ENCODE data around the gene CXCL17.
"Not testable (repeated sequence)": the region's sequence is repeated elsewhere in the genome, so short reads cannot be mapped to it uniquely, and the experiment has no call there.

Gene CXCL17

GRCh38 chr19:42461700-42462324 lies 19.1 kb upstream of the CXCL17 start:
- no peak for DNase-seq (ENCODE audit: extremely low read depth, low read depth)
- no peak for TF ChIP-seq CTCF (IDR thresholded peaks at IDR 0.05; ENCODE audit: low read depth, low read length)

- not testable (repeated sequence) for DNase-seq (ENCODE audit: extremely low read depth, low read depth)
These were observed 18.5 kb upstream of the CXCL17 start for GRCh38 chr19:42461231-42461630.

- no peak for DNase-seq (ENCODE audit: extremely low read depth, low read depth)
- TF ChIP-seq CTCF (IDR thresholded peaks at IDR 0.05; ENCODE audit: low read depth, low read length), result no peak
These were observed 17.2 kb upstream of the CXCL17 start for GRCh38 chr19:42459926-42460325.

GRCh38 chr19:42455621-42456081 lies 12.9 kb upstream of the CXCL17 start:
- DNase-seq (ENCODE audit: extremely low read depth, low read depth), result no peak
- TF ChIP-seq CTCF (IDR thresholded peaks at IDR 0.05; ENCODE audit: low read depth, low read length), result no peak

- DNase-seq (ENCODE audit: extremely low read depth, low read depth), result no peak
- no peak for TF ChIP-seq CTCF (IDR thresholded peaks at IDR 0.05; ENCODE audit: low read depth, low read length)
These were observed 12.3 kb upstream of the CXCL17 start for GRCh38 chr19:42455086-42455485.

- no peak for DNase-seq (ENCODE audit: extremely low read depth, low read depth)
- no peak for TF ChIP-seq CTCF (IDR thresholded peaks at IDR 0.05; ENCODE audit: low read depth, low read length)
These were observed 9.8 kb upstream of the CXCL17 start for GRCh38 chr19:42452590-42452989.

- TF ChIP-seq CTCF (IDR thresholded peaks at IDR 0.05; ENCODE audit: low read depth, low read length), result peak; percentile 81
- peak; percentile 55 for DNase-seq (ENCODE audit: extremely low read depth, low read depth)
These were observed 7.7 kb upstream of the CXCL17 start for GRCh38 chr19:42450314-42450934.

GRCh38 chr19:42448306-42448705 lies 5.6 kb upstream of the CXCL17 start:
- not testable (repeated sequence) for DNase-seq (ENCODE audit: extremely low read depth, low read depth)

Measured in AG09319 (cell line).